GM12878 (cell line): ENCODE results near the gene NACC1. TPM values are rescaled to one million over a fixed set of nuclear protein-coding genes. Genes with fewer than 3 reads are reported as not detected.

ENCODE experiments used
- ATAC-seq: fragments of 200-7000 bp; cut with Tn5 transposase; 3 replicates; pipeline ENCODE4 v1.9.1; 2020; ENCODE audit warnings: mild to moderate bottlenecking, moderate library complexity
- BruUV-seq: library from RNA; stranded (reverse); fragments of 400-500 nt; replicated peaks from 2 replicates; lab custom pipeline; 2021; lab: Mats Ljungman, UMichigan
- CTCF ChIA-PET: fragments of 300-600 bp; sonication (Branson Sonifier 250); formaldehyde crosslinking; extraction: SDS; loops from one replicate; lab custom pipeline; 2021; ENCODE audit warnings: inconsistent platforms; lab: Yijun Ruan, JAX
- POLR2A ChIA-PET: fragments of 350-600 bp; formaldehyde crosslinking; extraction: SDS; loops from one replicate; lab custom pipeline; 2021; ENCODE audit warnings: inconsistent platforms; lab: Charles Lee
- RAD21 ChIA-PET: fragments of 300-600 bp; sonication (Branson Sonifier 250); formaldehyde crosslinking; loops from one replicate; lab custom pipeline; 2023; ENCODE audit warnings: antibody characterized with exemption; ENCODE audit not compliant: unreplicated experiment; lab: Charles Lee
- SMC1A ChIA-PET: fragments of 300-600 bp; sonication (Branson Sonifier 250); formaldehyde crosslinking; loops from one replicate; lab custom pipeline; 2023; ENCODE audit not compliant: unreplicated experiment, uncharacterized antibody; lab: Charles Lee
- DNase-seq: peaks from one replicate; pipeline ENCODE4 v3.0.0-alpha.2; 2011; ENCODE audit warnings: low read depth, low spot score
- FAIRE-seq: peaks from 3 replicates; lab custom pipeline; 2011; peaks lifted over from hg19 to GRCh38; lab: Jason Lieb, UNC
- H2AFZ ChIP-seq: 2 replicates; pipeline ENCODE4 v1.6.0; 2011; ENCODE audit warnings: low read depth, low read length, control low read depth; ENCODE audit not compliant: control insufficient read depth
- H3K27ac ChIP-seq: 2 replicates; pipeline ENCODE4 v1.5.1; 2011; ENCODE audit warnings: control low read depth; ENCODE audit not compliant: control insufficient read depth, insufficient read depth
- H3K27me3 ChIP-seq, 2 experiments: replicated peaks in 1 of 2; 2 replicates each; pipeline versions ENCODE4 v1.6.0 to v1.6.1; 2011; ENCODE audit warnings: low read length in 1 of 2; ENCODE audit not compliant: control insufficient read depth in 2 of 2, insufficient read depth in 2 of 2
- H3K36me3 ChIP-seq, 2 experiments: 2 replicates each; pipeline ENCODE4 v1.5.1; 2011; ENCODE audit warnings: low read length in 1 of 2; ENCODE audit not compliant: control insufficient read depth in 2 of 2, insufficient read depth in 2 of 2
- H3K4me1 ChIP-seq: 2 replicates; pipeline ENCODE4 v1.6.1; 2011; ENCODE audit warnings: mild to moderate bottlenecking, low read length, moderate library complexity, mixed read lengths; ENCODE audit not compliant: control insufficient read depth, insufficient read depth
- H3K4me2 ChIP-seq: 2 replicates; pipeline ENCODE4 v1.6.0; 2011; ENCODE audit warnings: control low read depth; ENCODE audit not compliant: control insufficient read depth, insufficient read depth
- H3K4me3 ChIP-seq: fragments of 200-600 bp; sonication (generic); 2 replicates; pipeline ENCODE4 v1.5.1; 2016
- H3K79me2 ChIP-seq: 2 replicates; pipeline ENCODE4 v1.6.0; 2011; ENCODE audit warnings: low read length; ENCODE audit not compliant: control insufficient read depth, insufficient read depth
- H3K9ac ChIP-seq: 2 replicates; pipeline ENCODE4 v1.8.0; 2011; ENCODE audit warnings: low read length, control low read depth, mixed read lengths; ENCODE audit not compliant: control insufficient read depth, insufficient read depth
- H3K9me3 ChIP-seq: replicated peaks from 3 replicates; pipeline ENCODE4 v1.5.1; 2011; ENCODE audit warnings: mild to moderate bottlenecking, low read length; ENCODE audit not compliant: control insufficient read depth, insufficient read depth
- H4K20me1 ChIP-seq: 2 replicates; pipeline ENCODE4 v1.6.0; 2011; ENCODE audit not compliant: control insufficient read depth, insufficient read depth
- ASH2L ChIP-seq: fragments of 300-600, 200-600 bp; sonication (generic); IDR thresholded peaks from 2 replicates; pipeline ENCODE4 v1.6.1; 2017; ENCODE audit warnings: low read depth, mild to moderate bottlenecking, borderline replicate concordance
- ATF7 ChIP-seq: fragments of 450-650 bp; IDR thresholded peaks from 2 replicates; pipeline ENCODE4 v1.6.1; 2016; ENCODE audit warnings: low read depth, mild to moderate bottlenecking
- BMI1 ChIP-seq: fragments of 450-650 bp; IDR thresholded peaks from 2 replicates; pipeline ENCODE4 v1.6.1; 2016; ENCODE audit warnings: mild to moderate bottlenecking, moderate library complexity, borderline replicate concordance
- GATAD2B ChIP-seq: fragments of 450-650 bp; conservative IDR thresholded peaks from 2 replicates; pipeline ENCODE4 v1.6.1; 2017; ENCODE audit warnings: low read depth, mild to moderate bottlenecking, moderate library complexity
- KAT2A ChIP-seq: conservative IDR thresholded peaks from 2 replicates; pipeline ENCODE4 v1.6.1; 2011; ENCODE audit warnings: low read depth, low read length; ENCODE audit not compliant: control insufficient read depth
- ZNF207 ChIP-seq: fragments of 450-650 bp; IDR thresholded peaks from 2 replicates; pipeline ENCODE4 v1.6.1; 2014; ENCODE audit warnings: antibody characterized with exemption, mild to moderate bottlenecking, borderline replicate concordance
- WGBS: methylation state at CpG from one replicate; pipeline ENCODE4 v1.1.6; 2016; ENCODE audit warnings: low lambda C conversion rate; ENCODE audit not compliant: insufficient replicate concordance, insufficient coverage; ENCODE audit errors: missing lambda C conversion rate; 5-methylcytosine and 5-hydroxymethylcytosine counted together
- in situ Hi-C: fragments of 300-500 bp; cut with MboI; formaldehyde crosslinking; loops from 9 replicates; pipeline ENCODE4 v1.14.3; 2018; ENCODE audit warnings: mixed read lengths
- intact Hi-C: fragments of 100-400 bp; cut with micrococcal nuclease; formaldehyde crosslinking; loops from one replicate; pipeline ENCODE4 v1.14.2; 2022; ENCODE audit not compliant: unreplicated experiment
- polyA plus RNA-seq, 11 experiments: library from polyadenylated mRNA; depleted of rRNA in 4 of 11; unstranded in 6 of 11; stranded (reverse) in 5 of 11; fragments of >200 nt; fragmentation: Nextera tagmentation in 4 of 11; fragmentation: Illumina TruSeq in 1 of 11; extraction: Ambion mirVana in 4 of 11; extraction: Trizol in 1 of 11; gene quantifications; 1 replicate in 1 of 11; 2 replicates in 10 of 11; pipeline versions ENCODE4 v1.2.1 to v1.2.3, GENCODE V29; 2011 to 2016; ENCODE audit warnings: inconsistent platforms in 2 of 11, missing spikeins in 2 of 11, low read depth in 1 of 11
- total RNA-seq, 4 experiments: library from RNA; depleted of rRNA in 3 of 4; stranded (reverse); fragments of >200 nt in 3 of 4; fragmentation: Illumina TruSeq in 1 of 4; extraction: Trizol in 1 of 4; gene quantifications; 2 replicates each; pipeline versions ENCODE4 v1.2.1 to v1.2.3, GENCODE V29; 2013 to 2021
- TF ChIP-seq, protein P1 (sequence below): fragments of 450-650 bp; IDR thresholded peaks from 2 replicates; pipeline ENCODE4 v1.6.1; 2016; ENCODE audit warnings: mild to moderate bottlenecking

The NACC1 gene
- total and polyA plus RNA-seq, 10 of the 15 experiments (the other 5 are each of a cell fraction or from before 2014, with no cell fraction given), result 0.18 to 120 (median 19.2) TPM

DNA sequence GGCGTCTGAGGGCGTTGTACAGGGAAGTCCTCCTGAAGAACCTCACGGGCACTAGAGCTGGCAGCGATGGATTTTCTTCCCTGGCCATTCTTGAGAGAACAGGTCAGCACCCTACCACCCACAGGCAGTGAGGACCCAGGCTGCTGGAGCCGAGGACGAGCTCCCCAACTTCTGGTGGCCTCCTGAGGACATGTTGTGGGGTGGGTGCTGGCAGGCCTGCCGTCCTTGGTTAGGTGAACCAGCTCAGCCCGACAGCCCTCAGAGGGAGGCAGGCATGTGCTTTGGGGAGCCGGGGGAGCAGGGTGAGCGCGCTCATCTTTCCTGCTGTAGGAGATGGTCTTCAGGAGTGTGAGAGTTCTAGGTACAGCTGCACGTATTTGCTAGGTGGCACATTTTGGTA, 30.8 kb upstream of the NACC1 start (continued):
- TF ChIP-seq, protein P1, sequence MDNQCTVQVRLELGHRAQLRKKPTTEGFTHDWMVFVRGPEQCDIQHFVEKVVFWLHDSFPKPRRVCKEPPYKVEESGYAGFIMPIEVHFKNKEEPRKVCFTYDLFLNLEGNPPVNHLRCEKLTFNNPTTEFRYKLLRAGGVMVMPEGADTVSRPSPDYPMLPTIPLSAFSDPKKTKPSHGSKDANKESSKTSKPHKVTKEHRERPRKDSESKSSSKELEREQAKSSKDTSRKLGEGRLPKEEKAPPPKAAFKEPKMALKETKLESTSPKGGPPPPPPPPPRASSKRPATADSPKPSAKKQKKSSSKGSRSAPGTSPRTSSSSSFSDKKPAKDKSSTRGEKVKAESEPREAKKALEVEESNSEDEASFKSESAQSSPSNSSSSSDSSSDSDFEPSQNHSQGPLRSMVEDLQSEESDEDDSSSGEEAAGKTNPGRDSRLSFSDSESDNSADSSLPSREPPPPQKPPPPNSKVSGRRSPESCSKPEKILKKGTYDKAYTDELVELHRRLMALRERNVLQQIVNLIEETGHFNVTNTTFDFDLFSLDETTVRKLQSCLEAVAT, result no peak
- TF ChIP-seq KAT2A, result no peak

DNA sequence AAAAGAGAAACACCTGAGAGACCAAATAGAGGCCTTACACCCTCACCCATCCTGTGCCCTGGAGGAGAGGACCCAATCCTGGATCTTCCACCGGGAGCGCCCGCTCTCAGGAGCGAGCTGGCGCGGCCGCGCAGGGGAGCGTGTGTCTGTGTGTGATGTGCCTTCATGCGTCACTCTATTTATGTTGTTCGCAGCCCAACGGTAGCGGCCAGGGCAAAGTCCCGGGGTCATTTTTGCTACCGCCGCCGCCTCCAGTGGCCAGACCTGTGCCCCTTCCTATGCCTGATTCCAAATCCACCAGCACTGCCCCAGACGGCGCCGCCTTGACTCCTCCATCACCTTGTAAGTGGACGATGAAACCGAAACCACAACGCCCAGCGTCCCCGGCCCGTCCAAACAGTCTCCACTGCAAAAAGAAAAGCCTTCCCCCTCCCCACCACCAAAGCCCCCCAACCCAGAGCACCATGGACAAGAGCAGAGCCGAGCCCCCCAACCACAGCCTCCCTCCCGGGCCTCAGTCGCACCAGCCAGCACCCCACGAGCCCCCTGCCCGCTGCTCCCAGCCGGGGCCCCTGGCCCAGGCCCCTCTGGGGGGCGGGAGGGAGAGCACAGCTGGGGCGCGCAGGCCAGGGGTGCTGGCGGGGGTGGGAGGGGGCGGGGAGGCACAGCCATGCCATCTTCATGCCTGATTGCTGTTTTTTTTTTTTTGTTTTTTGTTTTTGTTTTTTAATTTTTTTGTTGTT, 30.1 kb upstream of the NACC1 start:
- RAD21 ChIA-PET, result no interaction called here
- no peaks in the 10 kb centered on the region for H3K27me3 ChIP-seq
- no peak for TF ChIP-seq ATF7
- no peak for TF ChIP-seq ASH2L
- no peak for TF ChIP-seq BMI1
- TF ChIP-seq ZNF207, result no peak
- TF ChIP-seq GATAD2B, result no peak
- CTCF ChIA-PET, result interaction anchor here (1.2 to 3.1 kb wide), 2 partner anchors 55 to 110 kb away, joined by 3 to 19 read pairs; no protein-coding TSS in a partner anchor
- H4K20me1 ChIP-seq, result no peaks in the 10 kb centered on the region
- no peak overlapping the region for H3K9ac ChIP-seq
- no peak overlapping the region for H3K4me3 ChIP-seq
- H3K4me2 ChIP-seq, result no peak overlapping the region
- POLR2A ChIA-PET, result no interaction called here
- H3K4me1 ChIP-seq, result no peaks in the 10 kb centered on the region
- no peaks in the 10 kb centered on the region for H3K79me2 ChIP-seq
- DNase-seq (no peak), ATAC-seq (no peak), FAIRE-seq (no peak)
- intact Hi-C loops (no loop called here), in situ Hi-C loops (no loop called here)
- H3K27ac ChIP-seq, result no peak overlapping the region
- no peaks in the 10 kb centered on the region for H3K36me3 ChIP-seq
- 70% methylated on average over 29 of the region's 37 CpGs for WGBS
- no peak overlapping the region for H2AFZ ChIP-seq
- no TSS peak for BruUV-seq
- SMC1A ChIA-PET, result no interaction called here
- no peaks in the 10 kb centered on the region for H3K9me3 ChIP-seq
